ENCODE results near the gene ZNF789. TPM values are rescaled to one million over a fixed set of nuclear protein-coding genes. Genes with fewer than 3 reads are reported as not detected.
A peak's percentile ranks its signal among the peaks of the same experiment; 100 is the strongest.

Gene ZNF789
- total and polyA plus RNA-seq, 2 of the 13 experiments (the other 11 are each of a cell fraction or from before 2014, with no cell fraction given), result 19.8 to 25.1 TPM

GRCh38 chr7:99504603-99505323 lies 32.1 kb downstream of the ZNF789 start, which contains the start of gene ZKSCAN5 (continued):
- peak; percentile 49; the same call in 1 of the 2 replicates for TF ChIP-seq SP4 (CRISPR knock-in tag; IDR thresholded peaks at IDR 0.05)
- TF ChIP-seq MEF2D (CRISPR knock-in tag; IDR thresholded peaks at IDR 0.05), result peak; percentile 81; the same call in 1 of the 2 replicates
- TF ChIP-seq MAZ (IDR thresholded peaks at IDR 0.05; ENCODE audit: borderline replicate concordance, low read depth, low read length), result peak; percentile 67; the same call in 1 of the 2 replicates
- TF ChIP-seq MAZ (CRISPR knock-in tag; IDR thresholded peaks at IDR 0.05; ENCODE audit: low read depth), result peak; percentile 67
- 0 out of 2 replicates have a peak, but pooled peaks have one; percentile 2 for TF ChIP-seq SIX4 (CRISPR knock-in tag; IDR thresholded peaks at IDR 0.05)
- TF ChIP-seq YY1 (IDR thresholded peaks at IDR 0.05; ENCODE audit: insufficient read depth, insufficient replicate concordance, low read depth, low read length), result peak; percentile 69
- 0 out of 2 replicates have a peak, but pooled peaks have one; percentile 14 for TF ChIP-seq ZNF770 (CRISPR knock-in tag; IDR thresholded peaks at IDR 0.05)
- TF ChIP-seq ZFP1 (CRISPR knock-in tag; IDR thresholded peaks at IDR 0.05), result no peak
- no peak for TF ChIP-seq XRCC5 (optimal IDR thresholded peaks at IDR 0.05; ENCODE audit: low read length)
- TF ChIP-seq, protein P1, sequence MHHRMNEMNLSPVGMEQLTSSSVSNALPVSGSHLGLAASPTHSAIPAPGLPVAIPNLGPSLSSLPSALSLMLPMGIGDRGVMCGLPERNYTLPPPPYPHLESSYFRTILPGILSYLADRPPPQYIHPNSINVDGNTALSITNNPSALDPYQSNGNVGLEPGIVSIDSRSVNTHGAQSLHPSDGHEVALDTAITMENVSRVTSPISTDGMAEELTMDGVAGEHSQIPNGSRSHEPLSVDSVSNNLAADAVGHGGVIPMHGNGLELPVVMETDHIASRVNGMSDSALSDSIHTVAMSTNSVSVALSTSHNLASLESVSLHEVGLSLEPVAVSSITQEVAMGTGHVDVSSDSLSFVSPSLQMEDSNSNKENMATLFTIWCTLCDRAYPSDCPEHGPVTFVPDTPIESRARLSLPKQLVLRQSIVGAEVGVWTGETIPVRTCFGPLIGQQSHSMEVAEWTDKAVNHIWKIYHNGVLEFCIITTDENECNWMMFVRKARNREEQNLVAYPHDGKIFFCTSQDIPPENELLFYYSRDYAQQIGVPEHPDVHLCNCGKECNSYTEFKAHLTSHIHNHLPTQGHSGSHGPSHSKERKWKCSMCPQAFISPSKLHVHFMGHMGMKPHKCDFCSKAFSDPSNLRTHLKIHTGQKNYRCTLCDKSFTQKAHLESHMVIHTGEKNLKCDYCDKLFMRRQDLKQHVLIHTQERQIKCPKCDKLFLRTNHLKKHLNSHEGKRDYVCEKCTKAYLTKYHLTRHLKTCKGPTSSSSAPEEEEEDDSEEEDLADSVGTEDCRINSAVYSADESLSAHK (CRISPR knock-in tag; IDR thresholded peaks at IDR 0.05; ENCODE audit: borderline replicate concordance), result no peak
- peak; percentile 79 for TF ChIP-seq PHF8 (CRISPR knock-in tag; IDR thresholded peaks at IDR 0.05)
- TF ChIP-seq E2F1 (CRISPR knock-in tag; IDR thresholded peaks at IDR 0.05), result no peak
- peak; percentile 30; the same call in 1 of the 2 replicates for TF ChIP-seq DNMT3B (CRISPR knock-in tag; conservative IDR thresholded peaks at IDR 0.05)
- peak; percentile 47; the same call in 1 of the 2 replicates for TF ChIP-seq CEBPG (CRISPR knock-in tag; IDR thresholded peaks at IDR 0.05)
- peak; percentile 69; the same call in 1 of the 2 replicates for TF ChIP-seq ZNF274 (CRISPR knock-in tag; IDR thresholded peaks at IDR 0.05)
- TF ChIP-seq ZNF720 (CRISPR knock-in tag; IDR thresholded peaks at IDR 0.05), result no peak
- no peak for TF ChIP-seq RFX1 (IDR thresholded peaks at IDR 0.05)
- TF ChIP-seq ZNF281 (CRISPR knock-in tag; IDR thresholded peaks at IDR 0.05; ENCODE audit: borderline replicate concordance), result peak; percentile 11; the same call in 1 of the 2 replicates
- TF ChIP-seq BHLHE40 (IDR thresholded peaks at IDR 0.05; ENCODE audit: low read length), result peak; percentile 22; the same call in 1 of the 2 replicates

All from HepG2 (cell line).